Loucy (cell line): ENCODE results near the gene PHACTR2.

Experiments used
- H2AFZ ChIP-seq: fragments of 200-600 bp; sonication (generic); 2 replicates; pipeline ENCODE4 v1.6.0; 2016; ENCODE audit warnings: antibody characterized with exemption, mild to moderate bottlenecking, low read length, moderate library complexity
- H3F3A ChIP-seq: fragments of 200-600 bp; 2 replicates; pipeline ENCODE4 v1.6.0; 2016; ENCODE audit warnings: antibody characterized with exemption, low read depth, mild to moderate bottlenecking
- H3K27me3 ChIP-seq: fragments of 200-600 bp; sonication (generic); 2 replicates; pipeline ENCODE4 v1.6.1; 2014; ENCODE audit warnings: low read length, mild to moderate bottlenecking; ENCODE audit not compliant: insufficient read depth, poor library complexity, severe bottlenecking
- H3K36me3 ChIP-seq: fragments of 200-600 bp; sonication (generic); 2 replicates; pipeline ENCODE4 v1.6.1; 2016; ENCODE audit warnings: low read length; ENCODE audit not compliant: insufficient read depth
- H3K4me1 ChIP-seq: fragments of 200-600 bp; sonication (generic); 2 replicates; pipeline ENCODE4 v1.5.1; 2014; ENCODE audit warnings: low read length, mild to moderate bottlenecking; ENCODE audit not compliant: insufficient read depth, poor library complexity, severe bottlenecking
- H3K4me2 ChIP-seq: fragments of 200-600 bp; sonication (generic); 2 replicates; pipeline ENCODE4 v1.6.0; 2014; ENCODE audit warnings: antibody characterized with exemption, low read length, low read depth, mild to moderate bottlenecking; ENCODE audit not compliant: poor library complexity, severe bottlenecking
- H3K4me3 ChIP-seq: fragments of 200-600 bp; sonication (generic); 2 replicates; pipeline ENCODE4 v1.5.1; 2014; ENCODE audit warnings: low read length, mild to moderate bottlenecking, mixed read lengths; ENCODE audit not compliant: poor library complexity, severe bottlenecking
- H3K79me2 ChIP-seq: fragments of 200-600 bp; sonication (generic); 2 replicates; pipeline ENCODE4 v1.6.1; 2014; ENCODE audit warnings: low read length; ENCODE audit not compliant: insufficient read depth
- H3K9ac ChIP-seq: fragments of 200-600 bp; sonication (generic); 2 replicates; pipeline ENCODE4 v1.6.0; 2014; ENCODE audit warnings: mild to moderate bottlenecking, low read depth, low read length, moderate library complexity; ENCODE audit not compliant: poor library complexity, severe bottlenecking
- H3K9me2 ChIP-seq: fragments of 200-600 bp; sonication (generic); replicated peaks from 2 replicates; pipeline ENCODE4 v1.6.1; 2016; ENCODE audit warnings: low read depth, low read length, mixed read lengths
- H3K9me3 ChIP-seq: fragments of 200-600 bp; sonication (generic); 2 replicates; pipeline ENCODE4 v1.6.1; 2014; ENCODE audit warnings: mild to moderate bottlenecking, antibody characterized with exemption, low read length, low read depth; ENCODE audit not compliant: insufficient read depth
- H4K20me1 ChIP-seq: fragments of 200-600 bp; sonication (generic); 2 replicates; pipeline ENCODE4 v1.6.0; 2014; ENCODE audit warnings: antibody characterized with exemption, low read length, mild to moderate bottlenecking; ENCODE audit not compliant: insufficient read depth, poor library complexity, severe bottlenecking
- EZH2phosphoT487 ChIP-seq: fragments of 200-600 bp; IDR thresholded peaks from 2 replicates; pipeline ENCODE4 v1.6.1; 2018; ENCODE audit warnings: antibody characterized with exemption, mild to moderate bottlenecking, moderate library complexity, borderline replicate concordance
- TF ChIP-seq, protein P1 (sequence below): fragments of 200-600 bp; sonication (generic); conservative IDR thresholded peaks from 2 replicates; pipeline ENCODE4 v1.5.1; 2014; ENCODE audit warnings: mild to moderate bottlenecking, antibody characterized with exemption, low read length

The PHACTR2 gene

DNA sequence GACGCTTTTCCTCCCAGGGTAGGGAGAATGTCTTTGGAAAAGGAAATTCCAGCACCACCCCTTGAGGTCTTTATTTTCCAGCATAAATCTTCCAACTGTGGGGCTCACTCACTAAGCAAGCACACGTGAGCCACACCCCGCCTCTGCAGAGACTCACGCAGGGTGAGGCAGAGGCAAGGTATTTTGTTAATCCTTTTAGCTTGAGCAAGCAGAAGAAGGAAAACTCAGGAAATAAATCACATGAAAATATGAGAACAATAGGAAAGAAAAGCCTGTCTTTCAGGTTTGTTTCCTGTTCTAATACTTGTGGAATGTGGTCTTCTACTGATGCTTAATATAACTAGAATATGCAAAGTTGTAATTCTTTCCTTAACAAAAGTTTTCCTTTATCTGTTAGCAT is 4.1 kb upstream of the PHACTR2 start:
- TF ChIP-seq, protein P1, sequence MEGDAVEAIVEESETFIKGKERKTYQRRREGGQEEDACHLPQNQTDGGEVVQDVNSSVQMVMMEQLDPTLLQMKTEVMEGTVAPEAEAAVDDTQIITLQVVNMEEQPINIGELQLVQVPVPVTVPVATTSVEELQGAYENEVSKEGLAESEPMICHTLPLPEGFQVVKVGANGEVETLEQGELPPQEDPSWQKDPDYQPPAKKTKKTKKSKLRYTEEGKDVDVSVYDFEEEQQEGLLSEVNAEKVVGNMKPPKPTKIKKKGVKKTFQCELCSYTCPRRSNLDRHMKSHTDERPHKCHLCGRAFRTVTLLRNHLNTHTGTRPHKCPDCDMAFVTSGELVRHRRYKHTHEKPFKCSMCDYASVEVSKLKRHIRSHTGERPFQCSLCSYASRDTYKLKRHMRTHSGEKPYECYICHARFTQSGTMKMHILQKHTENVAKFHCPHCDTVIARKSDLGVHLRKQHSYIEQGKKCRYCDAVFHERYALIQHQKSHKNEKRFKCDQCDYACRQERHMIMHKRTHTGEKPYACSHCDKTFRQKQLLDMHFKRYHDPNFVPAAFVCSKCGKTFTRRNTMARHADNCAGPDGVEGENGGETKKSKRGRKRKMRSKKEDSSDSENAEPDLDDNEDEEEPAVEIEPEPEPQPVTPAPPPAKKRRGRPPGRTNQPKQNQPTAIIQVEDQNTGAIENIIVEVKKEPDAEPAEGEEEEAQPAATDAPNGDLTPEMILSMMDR: no peak
- no peak for TF ChIP-seq EZH2phosphoT487
- peaks cover 3% of the 10 kb centered on the region for H3K4me1 ChIP-seq
- H3K27me3 ChIP-seq: no peaks in the 10 kb centered on the region
- no peaks in the 10 kb centered on the region for H3K36me3 ChIP-seq
- H3K79me2 ChIP-seq: no peaks in the 10 kb centered on the region
- H3K4me3 ChIP-seq: no peak overlapping the region
- peaks cover 4% of the 10 kb centered on the region for H4K20me1 ChIP-seq
- no peaks in the 10 kb centered on the region for H3K9me2 ChIP-seq
- no peak overlapping the region for H2AFZ ChIP-seq
- no peak overlapping the region for H3K9ac ChIP-seq
- H3K4me2 ChIP-seq: no peak overlapping the region
- H3K9me3 ChIP-seq: no peaks in the 10 kb centered on the region
- H3F3A ChIP-seq: 0 out of 2 replicates have a peak, but pooled peaks cover 3% of the 10 kb centered on the region

DNA sequence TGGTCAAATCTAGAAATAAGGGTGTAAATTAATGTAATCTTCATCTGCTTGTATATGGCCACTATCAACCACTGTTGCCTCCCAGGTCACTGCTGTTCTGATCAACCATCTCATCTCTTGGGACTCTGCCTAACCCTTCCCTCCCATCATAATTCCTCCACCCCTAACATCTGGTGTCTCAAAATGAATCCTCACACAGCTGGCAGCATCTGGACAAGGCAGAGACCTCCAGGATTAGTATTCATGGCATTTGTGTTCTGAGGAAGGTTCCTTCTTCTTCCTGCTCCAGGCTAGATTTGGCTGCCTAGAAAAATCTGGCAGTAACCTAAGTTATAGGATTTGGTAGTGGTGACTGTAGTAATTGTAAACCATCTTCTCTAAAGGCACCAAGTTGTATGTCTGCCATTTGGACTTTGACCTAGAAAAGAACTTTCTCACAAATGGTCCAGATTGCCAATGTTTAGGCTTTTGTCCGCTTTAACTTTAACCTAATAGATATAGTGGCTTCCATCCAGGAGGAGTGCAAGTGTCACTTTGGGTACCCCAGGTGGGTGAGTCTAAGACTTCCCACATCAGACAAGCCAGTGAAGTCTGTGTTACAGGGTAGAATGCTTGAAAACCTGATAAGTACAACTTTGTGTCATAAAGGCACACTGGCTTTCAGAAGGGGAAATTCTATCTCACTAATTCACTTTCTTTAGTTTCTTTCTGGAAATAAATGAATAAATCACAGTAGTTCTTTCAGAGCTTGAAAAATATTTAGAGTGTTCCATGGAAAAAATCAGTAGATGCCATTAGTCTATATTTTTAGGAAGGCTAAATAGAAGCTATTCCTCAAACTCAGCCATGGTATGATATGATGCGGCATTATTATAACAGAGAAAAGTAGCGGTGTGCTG is 3.0 kb upstream of the PHACTR2 start:
- no peaks in the 10 kb centered on the region for H3K79me2 ChIP-seq
- H3K9me3 ChIP-seq: no peaks in the 10 kb centered on the region
- H3K4me2 ChIP-seq: no peak overlapping the region
- H3K4me1 ChIP-seq: peaks cover 14% of the 10 kb centered on the region
- H3F3A ChIP-seq: 0 out of 2 replicates have a peak, but pooled peaks cover 3% of the 10 kb centered on the region
- H2AFZ ChIP-seq: no peak overlapping the region
- H3K4me3 ChIP-seq: no peak overlapping the region
- H3K27me3 ChIP-seq: no peaks in the 10 kb centered on the region
- H3K9me2 ChIP-seq: no peaks in the 10 kb centered on the region
- H4K20me1 ChIP-seq: peaks cover 4% of the 10 kb centered on the region
- no peak overlapping the region for H3K9ac ChIP-seq
- TF ChIP-seq, protein P1: no peak
- TF ChIP-seq EZH2phosphoT487: no peak
- no peaks in the 10 kb centered on the region for H3K36me3 ChIP-seq

DNA sequence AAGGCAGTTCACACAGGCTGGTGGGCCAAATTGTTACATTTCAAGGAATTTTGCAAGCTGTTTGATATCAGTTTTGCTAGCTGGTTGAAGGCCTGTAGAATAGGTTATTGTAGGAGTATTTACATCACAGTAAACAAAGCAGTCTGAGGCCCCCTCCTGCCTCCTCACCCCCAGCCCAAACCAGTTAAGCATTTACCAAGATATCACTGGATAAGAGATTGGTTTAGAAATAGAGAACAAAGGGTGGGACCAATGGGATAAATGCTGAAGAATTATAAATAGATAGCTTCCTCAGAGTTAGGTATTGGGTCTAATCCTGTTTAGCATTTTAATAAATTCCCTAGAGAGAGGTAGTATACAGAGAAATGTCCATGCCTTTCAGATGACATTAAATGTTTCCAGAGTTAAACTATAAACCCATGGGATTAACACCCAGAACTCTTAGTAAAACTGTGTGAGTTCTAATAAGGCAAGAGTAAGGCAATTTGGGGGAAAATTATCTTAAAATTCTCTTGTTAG is 2.3 kb upstream of the PHACTR2 start:
- Histone ChIP-seq H3K9ac (no peak overlapping the region), H3K9me3 (no peaks in the 10 kb centered on the region), H3K36me3 (no peaks in the 10 kb centered on the region), H4K20me1 (peaks cover 4% of the 10 kb centered on the region), H3K4me2 (no peak overlapping the region), H3F3A (0 out of 2 replicates have a peak, but pooled peaks cover 3% of the 10 kb centered on the region), H2AFZ (no peak overlapping the region), H3K4me1 (peaks cover 21% of the 10 kb centered on the region), H3K27me3 (no peaks in the 10 kb centered on the region), H3K4me3 (no peak overlapping the region), H3K79me2 (no peaks in the 10 kb centered on the region), H3K9me2 (no peaks in the 10 kb centered on the region)
- TF ChIP-seq, protein P1: no peak
- TF ChIP-seq EZH2phosphoT487: no peak
